Trophoblast cell (in vitro differentiated cells and primary cell): ENCODE measurements around the gene RRP8.

Experiments
- DNase-seq, 2 donors: peaks; one replicate each; pipeline ENCODE4 v3.0.0-alpha.2; 2016
- H2AFZ ChIP-seq: 2 replicates; pipeline ENCODE4 v1.6.1; 2013; ENCODE audit warnings: low read length, moderate library complexity, mild to moderate bottlenecking; ENCODE audit not compliant: insufficient read depth, poor library complexity
- H2AK5ac ChIP-seq: 2 replicates; pipeline ENCODE4 v1.6.1; 2013; ENCODE audit warnings: mild to moderate bottlenecking, low read length
- H2BK120ac ChIP-seq: 2 replicates; pipeline ENCODE4 v1.6.1; 2013; ENCODE audit warnings: low read length, mild to moderate bottlenecking, moderate library complexity; ENCODE audit not compliant: insufficient read depth, poor library complexity
- H2BK12ac ChIP-seq: 2 replicates; pipeline ENCODE4 v1.6.1; 2013; ENCODE audit warnings: mild to moderate bottlenecking, low read length, moderate library complexity
- H2BK5ac ChIP-seq: 2 replicates; pipeline ENCODE4 v1.6.1; 2013; ENCODE audit warnings: low read length, low read depth, moderate library complexity, mild to moderate bottlenecking; ENCODE audit not compliant: poor library complexity
- H3K14ac ChIP-seq: 2 replicates; pipeline ENCODE4 v1.6.1; 2013; ENCODE audit warnings: mild to moderate bottlenecking, low read length
- H3K18ac ChIP-seq: 2 replicates; pipeline ENCODE4 v1.6.1; 2013; ENCODE audit warnings: mild to moderate bottlenecking, low read length
- H3K23ac ChIP-seq: 2 replicates; pipeline ENCODE4 v1.6.1; 2013; ENCODE audit warnings: low read length
- H3K27ac ChIP-seq: 2 replicates; pipeline ENCODE4 v1.5.1; 2013; ENCODE audit warnings: low read depth, mild to moderate bottlenecking, inconsistent platforms, low read length, moderate library complexity
- H3K27me3 ChIP-seq: 2 replicates; pipeline ENCODE4 v1.6.1; 2013; ENCODE audit warnings: inconsistent platforms, mild to moderate bottlenecking, low read length, moderate library complexity; ENCODE audit not compliant: insufficient read depth
- H3K36me3 ChIP-seq, 2 experiments: 1 replicate in 1 of 2; 2 replicates in 1 of 2; pipeline ENCODE4 v1.6.1; 2013; ENCODE audit warnings: low read length in 2 of 2, mild to moderate bottlenecking in 2 of 2, moderate library complexity in 1 of 2; ENCODE audit not compliant: insufficient read depth in 2 of 2, control insufficient read depth in 1 of 2
- H3K4ac ChIP-seq: 2 replicates; pipeline ENCODE4 v1.6.1; 2013; ENCODE audit warnings: low read depth, mild to moderate bottlenecking, low read length, moderate library complexity
- H3K4me1 ChIP-seq, 2 experiments: 1 replicate in 1 of 2; 2 replicates in 1 of 2; pipeline ENCODE4 v1.6.1; 2013; ENCODE audit warnings: low read length in 2 of 2, mild to moderate bottlenecking in 2 of 2, moderate library complexity in 1 of 2; ENCODE audit not compliant: insufficient read depth in 2 of 2, control insufficient read depth in 1 of 2
- H3K4me2 ChIP-seq: 2 replicates; pipeline ENCODE4 v1.6.1; 2013; ENCODE audit warnings: inconsistent platforms, mild to moderate bottlenecking, low read length, moderate library complexity
- H3K4me3 ChIP-seq: 2 replicates; pipeline ENCODE4 v1.5.1; 2013; ENCODE audit warnings: mild to moderate bottlenecking, low read depth, low read length, inconsistent platforms
- H3K79me1 ChIP-seq: one replicate; pipeline ENCODE4 v1.6.1; 2013; ENCODE audit warnings: low read length
- H3K79me2 ChIP-seq: 2 replicates; pipeline ENCODE4 v1.6.1; 2013; ENCODE audit warnings: low read length, mild to moderate bottlenecking; ENCODE audit not compliant: control insufficient read depth, insufficient read depth, poor library complexity
- H3K9ac ChIP-seq: 2 replicates; pipeline ENCODE4 v1.6.1; 2013; ENCODE audit warnings: mild to moderate bottlenecking, low read length
- H3K9me3 ChIP-seq: 2 replicates; pipeline ENCODE4 v1.6.1; 2013; ENCODE audit warnings: low read depth, mild to moderate bottlenecking, control low read depth, inconsistent platforms, low read length; ENCODE audit not compliant: insufficient read depth
- H4K12ac ChIP-seq: 2 replicates; pipeline ENCODE4 v1.6.1; 2013; ENCODE audit warnings: low read depth, mild to moderate bottlenecking, low read length, moderate library complexity
- H4K8ac ChIP-seq: 2 replicates; pipeline ENCODE4 v1.6.1; 2013; ENCODE audit warnings: low read depth, mild to moderate bottlenecking, low read length, moderate library complexity
- H4K91ac ChIP-seq: one replicate; pipeline ENCODE4 v1.6.1; 2013; ENCODE audit warnings: low read depth, mild to moderate bottlenecking, low read length, moderate library complexity
- WGBS: extraction: QIAGEN DNeasy Blood & Tissue Kit; methylation state at CpG from one replicate; pipeline ENCODE4 v1.1.7; 2013; ENCODE audit warnings: missing lambda C conversion rate; ENCODE audit not compliant: insufficient read length, insufficient coverage; ENCODE audit errors: extremely low coverage; 5-methylcytosine and 5-hydroxymethylcytosine counted together

Gene RRP8

GRCh38 chr11:6617315-6617781, 13.9 kb upstream of the RRP8 start:
- H2BK12ac ChIP-seq, result no peak overlapping the region
- no peak overlapping the region for H3K14ac ChIP-seq
- H4K91ac ChIP-seq, result no peak overlapping the region
- H3K23ac ChIP-seq, result no peak overlapping the region
- no peak overlapping the region for H4K8ac ChIP-seq
- no peak overlapping the region for H3K18ac ChIP-seq
- no peak overlapping the region for H3K9ac ChIP-seq
- no peaks in the 10 kb centered on the region for H3K9me3 ChIP-seq
- no peak overlapping the region for H2AFZ ChIP-seq
- no peak overlapping the region for H3K4ac ChIP-seq
- no peak overlapping the region for H3K4me2 ChIP-seq
- H3K79me1 ChIP-seq, result peaks cover 9% of the 10 kb centered on the region
- H2BK120ac ChIP-seq, result no peak overlapping the region
- no peak overlapping the region for H2AK5ac ChIP-seq
- H3K4me1 ChIP-seq, result peaks cover 7% of the 10 kb centered on the region in 2 experiments
- H4K12ac ChIP-seq, result no peak overlapping the region
- no peak overlapping the region for H3K27ac ChIP-seq
- no peak for DNase-seq
- no CpG with 5 or more reads among the region's 5 CpGs for WGBS
- H3K4me3 ChIP-seq, result no peak overlapping the region
- H3K79me2 ChIP-seq, result peaks cover 7% of the 10 kb centered on the region
- no peaks in the 10 kb centered on the region for H3K27me3 ChIP-seq
- H3K36me3 ChIP-seq, result peaks cover 0 to 20% of the 10 kb centered on the region in 2 experiments
- no peak overlapping the region for H2BK5ac ChIP-seq

- Histone ChIP-seq H3K9ac (no peak overlapping the region), H3K4me2 (no peak overlapping the region), H2BK12ac (no peak overlapping the region), H3K9me3 (no peaks in the 10 kb centered on the region), H3K4me1 (peaks cover 7% of the 10 kb centered on the region in 2 experiments), H2AK5ac (no peak overlapping the region), H2BK120ac (no peak overlapping the region), H3K23ac (no peak overlapping the region), H2AFZ (no peak overlapping the region), H4K12ac (no peak overlapping the region), H3K79me2 (peaks cover 10% of the 10 kb centered on the region), H3K4me3 (no peak overlapping the region), H3K27me3 (no peaks in the 10 kb centered on the region), H3K27ac (no peak overlapping the region), H3K79me1 (peaks cover 13% of the 10 kb centered on the region), H4K91ac (no peak overlapping the region), H3K4ac (no peak overlapping the region), H4K8ac (no peak overlapping the region), H3K14ac (no peak overlapping the region), H2BK5ac (no peak overlapping the region), H3K36me3 (peaks cover 0 to 20% of the 10 kb centered on the region in 2 experiments), H3K18ac (no peak overlapping the region)
- WGBS, result no CpG with 5 or more reads among the region's 14 CpGs
- DNase-seq, result no peak
These were observed 13.3 kb upstream of the RRP8 start for GRCh38 chr11:6616596-6617250.

- no peak overlapping the region for H2BK5ac ChIP-seq
- no peak overlapping the region for H3K9ac ChIP-seq
- no peak overlapping the region for H2BK12ac ChIP-seq
- H4K8ac ChIP-seq, result no peak overlapping the region
- WGBS, result no CpG with 5 or more reads among the region's 9 CpGs
- no peak overlapping the region for H3K4me2 ChIP-seq
- no peak overlapping the region for H2AK5ac ChIP-seq
- H3K14ac ChIP-seq, result no peak overlapping the region
- H3K9me3 ChIP-seq, result no peaks in the 10 kb centered on the region
- H3K79me2 ChIP-seq, result peaks cover 12% of the 10 kb centered on the region
- no peak overlapping the region for H3K23ac ChIP-seq
- no peak overlapping the region for H2BK120ac ChIP-seq
- H3K4ac ChIP-seq, result no peak overlapping the region
- H2AFZ ChIP-seq, result no peak overlapping the region
- H3K4me1 ChIP-seq, result peaks cover 7 to 10% of the 10 kb centered on the region in 2 experiments
- DNase-seq, result no peak
- peaks cover 18% of the 10 kb centered on the region for H3K79me1 ChIP-seq
- H3K27me3 ChIP-seq, result no peaks in the 10 kb centered on the region
- H3K18ac ChIP-seq, result no peak overlapping the region
- H3K36me3 ChIP-seq, result peaks cover 5 to 25% of the 10 kb centered on the region in 2 experiments
- no peak overlapping the region for H4K12ac ChIP-seq
- no peak overlapping the region for H3K27ac ChIP-seq
- H3K4me3 ChIP-seq, result no peak overlapping the region
- no peak overlapping the region for H4K91ac ChIP-seq
These were observed 12.6 kb upstream of the RRP8 start for GRCh38 chr11:6615882-6616585.

- Histone ChIP-seq H2BK12ac (no peak overlapping the region), H3K14ac (no peak overlapping the region), H3K4me1 (peaks cover 7 to 17% of the 10 kb centered on the region in 2 experiments), H3K9me3 (no peaks in the 10 kb centered on the region), H4K8ac (no peak overlapping the region), H3K18ac (no peak overlapping the region), H3K4ac (no peak overlapping the region), H3K27ac (no peak overlapping the region), H4K91ac (no peak overlapping the region), H3K79me2 (peaks cover 12% of the 10 kb centered on the region), H2AFZ (no peak overlapping the region), H3K4me2 (no peak overlapping the region), H2BK120ac (no peak overlapping the region), H3K27me3 (no peaks in the 10 kb centered on the region), H2AK5ac (no peak overlapping the region), H3K9ac (no peak overlapping the region), H3K79me1 (peaks cover 18% of the 10 kb centered on the region), H3K23ac (no peak overlapping the region), H3K4me3 (no peak overlapping the region), H3K36me3 (peaks cover 15 to 35% of the 10 kb centered on the region in 2 experiments), H4K12ac (no peak overlapping the region), H2BK5ac (no peak overlapping the region)
- DNase-seq, result no peak
- no CpG with 5 or more reads among the region's 5 CpGs for whole genome bisulfite sequencing
These were observed 11.6 kb upstream of the RRP8 start for GRCh38 chr11:6615046-6615445.
